Mucosa of stomach (tissue), 1 donor: Measurements from ENCODE around the gene FBXO21.
"Not testable (repeated sequence)": the region's sequence is repeated elsewhere in the genome, so short reads cannot be mapped to it uniquely, and the experiment has no call there.

Source experiments
- H3K27me3 ChIP-seq: one replicate; pipeline ENCODE4 v1.7.0; 2013; ENCODE audit warnings: mild to moderate bottlenecking, low read length; ENCODE audit not compliant: control insufficient read depth, insufficient read depth
- H3K36me3 ChIP-seq: one replicate; pipeline ENCODE4 v1.7.0; 2013; ENCODE audit warnings: low read length; ENCODE audit not compliant: control insufficient read depth, insufficient read depth
- H3K4me1 ChIP-seq: one replicate; pipeline ENCODE4 v1.7.0; 2013; ENCODE audit warnings: mild to moderate bottlenecking, low read length; ENCODE audit not compliant: control insufficient read depth, insufficient read depth
- H3K4me3 ChIP-seq: one replicate; pipeline ENCODE4 v1.7.0; 2013; ENCODE audit warnings: low read length
- H3K9ac ChIP-seq: one replicate; pipeline ENCODE4 v1.7.0; 2013; ENCODE audit warnings: mild to moderate bottlenecking, low read length, moderate library complexity
- H3K9me3 ChIP-seq: one replicate; pipeline ENCODE4 v1.7.0; 2013; ENCODE audit warnings: mild to moderate bottlenecking, low read length, moderate library complexity; ENCODE audit not compliant: control insufficient read depth
- donor health status: Pancreatic carcinoma.

Gene FBXO21

GRCh38 chr12:117105902-117106301 is 84.4 kb downstream of the FBXO21 start:
- Histone ChIP-seq H3K9ac (no peak overlapping the region), H3K9me3 (no peaks in the 10 kb centered on the region), H3K36me3 (no peaks in the 10 kb centered on the region), H3K4me3 (no peak overlapping the region), H3K4me1 (no peaks in the 10 kb centered on the region), H3K27me3 (no peaks in the 10 kb centered on the region)

- not testable (repeated sequence) for H3K36me3 ChIP-seq, H3K9ac ChIP-seq, H3K4me3 ChIP-seq, H3K4me1 ChIP-seq, H3K9me3 ChIP-seq, H3K27me3 ChIP-seq
Measured at GRCh38 chr12:117104003-117104402, 86.3 kb downstream of the FBXO21 start.

GRCh38 chr12:117102800-117103181 is 87.5 kb downstream of the FBXO21 start:
- no peaks in the 10 kb centered on the region for H3K9me3 ChIP-seq
- H3K4me3 ChIP-seq, result no peak overlapping the region
- H3K4me1 ChIP-seq, result peaks cover 5% of the 10 kb centered on the region
- no peak overlapping the region for H3K9ac ChIP-seq
- H3K36me3 ChIP-seq, result no peaks in the 10 kb centered on the region
- no peaks in the 10 kb centered on the region for H3K27me3 ChIP-seq

- no peak overlapping the region for H3K9ac ChIP-seq
- no peak overlapping the region for H3K4me3 ChIP-seq
- no peaks in the 10 kb centered on the region for H3K27me3 ChIP-seq
Measured at GRCh38 chr12:117101953-117102799, 88.1 kb downstream of the FBXO21 start.

GRCh38 chr12:117100851-117101673 is 89.2 kb downstream of the FBXO21 start:
- no peaks in the 10 kb centered on the region for H3K9me3 ChIP-seq
- H3K27me3 ChIP-seq, result no peaks in the 10 kb centered on the region
- no peak overlapping the region for H3K4me3 ChIP-seq
- no peak overlapping the region for H3K9ac ChIP-seq
- no peaks in the 10 kb centered on the region for H3K36me3 ChIP-seq
- H3K4me1 ChIP-seq, result peaks cover 21% of the 10 kb centered on the region

More at GRCh38 chr12:117101953-117102799, 88.1 kb downstream of the FBXO21 start:
- no peaks in the 10 kb centered on the region for H3K36me3 ChIP-seq
- no peaks in the 10 kb centered on the region for H3K9me3 ChIP-seq
- H3K4me1 ChIP-seq, result peaks cover 10% of the 10 kb centered on the region

- no peak overlapping the region for H3K9ac ChIP-seq
- H3K27me3 ChIP-seq, result no peaks in the 10 kb centered on the region
- no peaks in the 10 kb centered on the region for H3K36me3 ChIP-seq
- H3K4me3 ChIP-seq, result no peak overlapping the region
- H3K4me1 ChIP-seq, result peaks cover 29% of the 10 kb centered on the region
- no peaks in the 10 kb centered on the region for H3K9me3 ChIP-seq
Measured at GRCh38 chr12:117100251-117100650, 90.0 kb downstream of the FBXO21 start.

GRCh38 chr12:117098361-117099217 is 91.7 kb downstream of the FBXO21 start:
- peak overlapping the region; percentile 77 for H3K9ac ChIP-seq
- H3K36me3 ChIP-seq, result no peaks in the 10 kb centered on the region
- H3K27me3 ChIP-seq, result no peaks in the 10 kb centered on the region
- peak overlapping the region; percentile 6 for H3K4me3 ChIP-seq
- no peaks in the 10 kb centered on the region for H3K9me3 ChIP-seq
- H3K4me1 ChIP-seq, result peaks cover 44% of the 10 kb centered on the region

GRCh38 chr12:117098024-117098360 is 92.3 kb downstream of the FBXO21 start:
- Histone ChIP-seq H3K4me1 (peaks cover 50% of the 10 kb centered on the region), H3K36me3 (no peaks in the 10 kb centered on the region), H3K27me3 (no peaks in the 10 kb centered on the region), H3K9me3 (no peaks in the 10 kb centered on the region), H3K4me3 (peak overlapping the region; percentile 6), H3K9ac (peak overlapping the region; percentile 77)

- no peaks in the 10 kb centered on the region for H3K27me3 ChIP-seq
Measured at GRCh38 chr12:117097159-117097558, 93.1 kb downstream of the FBXO21 start.

GRCh38 chr12:117096501-117097042 is 93.7 kb downstream of the FBXO21 start:
- Histone ChIP-seq H3K9ac (peak overlapping the region; percentile 40), H3K4me1 (peaks cover 64% of the 10 kb centered on the region), H3K9me3 (no peaks in the 10 kb centered on the region), H3K4me3 (no peak overlapping the region), H3K27me3 (no peaks in the 10 kb centered on the region), H3K36me3 (no peaks in the 10 kb centered on the region)

More at GRCh38 chr12:117097159-117097558, 93.1 kb downstream of the FBXO21 start:
- peak overlapping the region; percentile 40 for H3K9ac ChIP-seq
- no peaks in the 10 kb centered on the region for H3K9me3 ChIP-seq
- H3K4me3 ChIP-seq, result peak overlapping the region; percentile 32
- no peaks in the 10 kb centered on the region for H3K36me3 ChIP-seq
- H3K4me1 ChIP-seq, result peaks cover 58% of the 10 kb centered on the region

GRCh38 chr12:117095191-117095590 is 95.1 kb downstream of the FBXO21 start:
- peaks cover 77% of the 10 kb centered on the region for H3K4me1 ChIP-seq
- H3K9ac ChIP-seq, H3K4me3 ChIP-seq, H3K9me3 ChIP-seq, H3K27me3 ChIP-seq, H3K36me3 ChIP-seq: not testable (repeated sequence)
